Lung (tissue), 12 donors: Measurements from ENCODE around the gene NRG3. TPM values are rescaled to one million over a fixed set of nuclear protein-coding genes. Genes with fewer than 3 reads are reported as not detected.

ENCODE experiments used
- ATAC-seq: fragments of 200-7000 bp; cut with Tn5 transposase; one replicate; pipeline ENCODE4 v1.9.1; 2020; ENCODE audit warnings: moderate number of reproducible peaks; ENCODE audit not compliant: insufficient read depth, low FRiP score
- DNase-seq, 3 donors: peaks; one replicate each; pipeline ENCODE4 v3.0.0-alpha.2; 2013 to 2017
- H3K27ac ChIP-seq, 2 donors: one replicate each; pipeline ENCODE4 v1.5.1; 2013; ENCODE audit warnings: mild to moderate bottlenecking in 2 of 2, moderate library complexity in 2 of 2, control low read depth in 1 of 2, inconsistent platforms in 1 of 2, low read depth in 1 of 2, low read length in 1 of 2
- H3K27me3 ChIP-seq, 3 donors: one replicate each; pipeline ENCODE4 v1.5.1; 2013; ENCODE audit warnings: low read length in 2 of 3; ENCODE audit not compliant: control insufficient read depth in 3 of 3, insufficient read depth in 3 of 3
- H3K36me3 ChIP-seq, 4 donors: one replicate each; pipeline ENCODE4 v1.5.1; 2013; ENCODE audit warnings: low read length in 4 of 4, mild to moderate bottlenecking in 1 of 4, moderate library complexity in 1 of 4; ENCODE audit not compliant: control insufficient read depth in 4 of 4, insufficient read depth in 4 of 4
- H3K4me1 ChIP-seq, 5 donors: one replicate each; pipeline ENCODE4 v1.5.1; 2013; ENCODE audit warnings: low read length in 5 of 5, mild to moderate bottlenecking in 2 of 5, moderate library complexity in 1 of 5; ENCODE audit not compliant: control insufficient read depth in 5 of 5, insufficient read depth in 5 of 5
- H3K4me3 ChIP-seq: one replicate; pipeline ENCODE4 v1.5.1; 2013; ENCODE audit warnings: mild to moderate bottlenecking, control low read depth, moderate library complexity
- H3K9ac ChIP-seq, 2 donors: one replicate each; pipeline ENCODE4 v1.5.1; 2013; ENCODE audit warnings: low read length in 2 of 2, control low read depth in 1 of 2; ENCODE audit not compliant: insufficient read depth in 1 of 2
- H3K9me3 ChIP-seq, 4 donors: one replicate each; pipeline ENCODE4 v1.5.1; 2013; ENCODE audit warnings: low read length in 3 of 4, mild to moderate bottlenecking in 1 of 4, moderate library complexity in 1 of 4; ENCODE audit not compliant: control insufficient read depth in 4 of 4, insufficient read depth in 3 of 4
- CTCF ChIP-seq: IDR thresholded peaks from 2 replicates; pipeline ENCODE4 v1.5.1; 2012; ENCODE audit warnings: mild to moderate bottlenecking; ENCODE audit errors: control extremely low read depth, extremely low read depth
- WGBS, 2 donors: extraction: QIAGEN DNeasy Blood & Tissue Kit; methylation state at CpG; one replicate each; pipeline ENCODE4 v1.1.7; 2013; 5-methylcytosine and 5-hydroxymethylcytosine counted together
- polyA plus RNA-seq, 2 donors: library from polyadenylated mRNA; stranded (reverse); fragments of 200-250 nt; gene quantifications; one replicate each; pipeline ENCODE4 v1.2.1, GENCODE V29; 2013
- total RNA-seq, 2 donors: library from RNA; depleted of rRNA in 1 of 2; stranded (reverse); fragments of >200 nt in 1 of 2; gene quantifications; one replicate each; pipeline ENCODE4 v1.2.1, GENCODE V29; 2014 to 2021
- donor health status: control.
- donor health status: control.
- donor health status: Bipolar disorder and iron deficiency.
- donor health status: healthy.
- donor health status: DM: yes; HTN: yes; CAD: no.

Gene NRG3
- total and polyA plus RNA-seq, 4 donors, result 0.49 to 2.0 (median 0.84) TPM

GRCh38 chr10:81872206-81872862, 2.7 kb upstream of the NRG3 start:
- no peaks in the 10 kb centered on the region for H3K36me3 ChIP-seq
- H3K4me3 ChIP-seq, result no peak overlapping the region
- no peak overlapping the region for H3K9ac ChIP-seq
- peaks cover 0 to 5% (median 0%) of the 10 kb centered on the region in 4 donors for H3K9me3 ChIP-seq
- H3K27me3 ChIP-seq, result peaks cover 0 to 40% (median 33%) of the 10 kb centered on the region in 3 donors
- no peak for TF ChIP-seq CTCF
- DNase-seq (no peak), ATAC-seq (no peak)
- no peak overlapping the region for H3K27ac ChIP-seq
- H3K4me1 ChIP-seq, result peaks cover 0 to 13% (median 7%) of the 10 kb centered on the region in 5 donors
- 67 to 69% methylated on average over 6 of the region's 6 CpGs for WGBS, 2 donors

GRCh38 chr10:81873231-81873931, 1.6 kb upstream of the NRG3 start:
- H3K9ac ChIP-seq, result no peak overlapping the region
- H3K4me3 ChIP-seq, result no peak overlapping the region
- WGBS, 2 donors, result 28 to 31% methylated on average over 12 of the region's 12 CpGs
- ATAC-seq, result no peak
- H3K27ac ChIP-seq, result no peak overlapping the region
- no peaks in the 10 kb centered on the region for H3K36me3 ChIP-seq
- peaks cover 0 to 5% (median 0%) of the 10 kb centered on the region in 4 donors for H3K9me3 ChIP-seq
- no peak for DNase-seq
- H3K4me1 ChIP-seq, result peaks cover 0 to 10% (median 7%) of the 10 kb centered on the region in 5 donors
- no peak for TF ChIP-seq CTCF
- peaks cover 0 to 47% (median 40%) of the 10 kb centered on the region in 3 donors for H3K27me3 ChIP-seq

- H3K27ac ChIP-seq, result no peak overlapping the region
- peak overlapping the region; percentile 34 for H3K4me3 ChIP-seq
- H3K27me3 ChIP-seq, result peaks cover 0 to 51% (median 43%) of the 10 kb centered on the region in 3 donors
- no peak overlapping the region for H3K9ac ChIP-seq
- H3K36me3 ChIP-seq, result no peaks in the 10 kb centered on the region
- peaks cover 0 to 10% (median 7%) of the 10 kb centered on the region in 5 donors for H3K4me1 ChIP-seq
- H3K9me3 ChIP-seq, result peaks cover 0 to 5% (median 0%) of the 10 kb centered on the region in 4 donors
- TF ChIP-seq CTCF, result no peak
- ATAC-seq (peak; percentile 76), DNase-seq (peak; percentile 69 to 83 (median 80))
- 1% methylated on average over 71 to 80 of the region's 80 CpGs for WGBS, 2 donors
Measured at GRCh38 chr10:81873932-81874816, 820 bp upstream of the NRG3 start.
